Keratinocyte (primary cell): Measurements from ENCODE around the gene HEPHL1. TPM values are rescaled to one million over a fixed set of nuclear protein-coding genes. Genes with fewer than 3 reads are reported as not detected.

Source experiments
- DNase-seq: peaks from one replicate; pipeline ENCODE4 v3.0.0-alpha.2; 2011; ENCODE audit warnings: low read depth, missing footprints, low spot score
- FAIRE-seq: peaks from 2 replicates; lab custom pipeline; 2011; peaks lifted over from hg19 to GRCh38; lab: Jason Lieb, UNC
- H2AFZ ChIP-seq: 2 replicates; pipeline ENCODE4 v1.6.0; 2012; ENCODE audit warnings: low read length, control low read depth, inconsistent platforms; ENCODE audit not compliant: control insufficient read depth
- H3K27ac ChIP-seq: 2 replicates; pipeline ENCODE4 v1.5.1; 2011; ENCODE audit warnings: low read length; ENCODE audit not compliant: control insufficient read depth, insufficient read depth
- H3K27me3 ChIP-seq: 3 replicates; pipeline ENCODE4 v1.6.0; 2011; ENCODE audit warnings: low read length; ENCODE audit not compliant: control insufficient read depth, insufficient read depth; ENCODE audit errors: extremely low read depth
- H3K36me3 ChIP-seq, 2 experiments: 2 replicates in 1 of 2; 3 replicates in 1 of 2; pipeline ENCODE4 v1.5.1; 2011; ENCODE audit warnings: low read length in 2 of 2, mild to moderate bottlenecking in 1 of 2; ENCODE audit not compliant: control insufficient read depth in 2 of 2, insufficient read depth in 2 of 2; ENCODE audit errors: extremely low read depth in 1 of 2
- H3K4me1 ChIP-seq: 3 replicates; pipeline ENCODE4 v1.5.1; 2011; ENCODE audit warnings: low read length; ENCODE audit not compliant: control insufficient read depth, insufficient read depth; ENCODE audit errors: extremely low read depth
- H3K4me2 ChIP-seq: 3 replicates; pipeline ENCODE4 v1.6.0; 2011; ENCODE audit warnings: low read depth, low read length; ENCODE audit not compliant: control insufficient read depth, insufficient read depth; ENCODE audit errors: extremely low read depth
- H3K4me3 ChIP-seq, 3 experiments: fragments of 200-600 bp in 1 of 3; sonication (generic) in 1 of 3; 2 replicates in 2 of 3; 3 replicates in 1 of 3; pipeline ENCODE4 v1.5.1; 2011 to 2016; ENCODE audit warnings: low read length in 3 of 3, mild to moderate bottlenecking in 3 of 3, control low read depth in 2 of 3, inconsistent platforms in 1 of 3, low read depth in 1 of 3, mixed read lengths in 1 of 3, mixed run types in 1 of 3, moderate library complexity in 1 of 3; ENCODE audit not compliant: control insufficient read depth in 2 of 3, insufficient read depth in 2 of 3; ENCODE audit errors: extremely low read depth in 1 of 3
- H3K79me2 ChIP-seq: 2 replicates; pipeline ENCODE4 v1.6.0; 2012; ENCODE audit warnings: low read length; ENCODE audit not compliant: control insufficient read depth, insufficient read depth
- H3K9ac ChIP-seq: 3 replicates; pipeline ENCODE4 v1.6.0; 2011; ENCODE audit warnings: low read length; ENCODE audit not compliant: control insufficient read depth, insufficient read depth; ENCODE audit errors: extremely low read depth
- H3K9me1 ChIP-seq: 3 replicates; pipeline ENCODE4 v1.6.0; 2011; ENCODE audit warnings: low read length; ENCODE audit not compliant: control insufficient read depth, insufficient read depth; ENCODE audit errors: extremely low read depth
- H3K9me3 ChIP-seq: 2 replicates; pipeline ENCODE4 v1.5.1; 2012; ENCODE audit warnings: low read depth, low read length; ENCODE audit not compliant: control insufficient read depth
- H4K20me1 ChIP-seq: 3 replicates; pipeline ENCODE4 v1.6.0; 2011; ENCODE audit warnings: low read length; ENCODE audit not compliant: control insufficient read depth, insufficient read depth; ENCODE audit errors: extremely low read depth
- EZH2 ChIP-seq: IDR thresholded peaks from one replicate; pipeline ENCODE4 v1.6.1; 2012; ENCODE audit warnings: inconsistent platforms, mild to moderate bottlenecking, low read length, moderate library complexity
- dilution Hi-C: fragments of 300-500 bp; cut with MboI; formaldehyde crosslinking; loops from one replicate; pipeline ENCODE4 v1.7.0; 2020; ENCODE audit warnings: low sequenced_read_pairs; ENCODE audit not compliant: extremely low pct_ligation_motif_present
- polyA plus RNA-seq, 5 experiments: library from polyadenylated mRNA; depleted of rRNA in 3 of 5; stranded (reverse) in 3 of 5; stranded (forward) in 1 of 5; unstranded in 1 of 5; fragments of >200 nt; gene quantifications; 1 replicate in 1 of 5; 2 replicates in 3 of 5; 3 replicates in 1 of 5; pipeline versions ENCODE4 v1.2.1 to v1.2.3, GENCODE V29; 2011 to 2012; ENCODE audit warnings: missing spikeins in 2 of 5, low read depth in 1 of 5, low replicate concordance in 1 of 5
- TF ChIP-seq, protein P1 (sequence below), 3 experiments: IDR thresholded peaks in 1 of 3; conservative IDR thresholded peaks in 1 of 3; optimal IDR thresholded peaks in 1 of 3; 2 replicates in 2 of 3; 3 replicates in 1 of 3; pipeline versions ENCODE3 to v1.5.1; 2011; ENCODE audit warnings: low read length in 3 of 3, mild to moderate bottlenecking in 3 of 3, moderate library complexity in 2 of 3, control low read depth in 1 of 3, inconsistent platforms in 1 of 3; ENCODE audit not compliant: insufficient read depth in 2 of 3; ENCODE audit errors: extremely low read depth in 1 of 3

The HEPHL1 gene
- polyA plus RNA-seq, 1 donor (not counting 4 experiments of a cell fraction or from before 2014, with no cell fraction given) = 138 TPM

DNA sequence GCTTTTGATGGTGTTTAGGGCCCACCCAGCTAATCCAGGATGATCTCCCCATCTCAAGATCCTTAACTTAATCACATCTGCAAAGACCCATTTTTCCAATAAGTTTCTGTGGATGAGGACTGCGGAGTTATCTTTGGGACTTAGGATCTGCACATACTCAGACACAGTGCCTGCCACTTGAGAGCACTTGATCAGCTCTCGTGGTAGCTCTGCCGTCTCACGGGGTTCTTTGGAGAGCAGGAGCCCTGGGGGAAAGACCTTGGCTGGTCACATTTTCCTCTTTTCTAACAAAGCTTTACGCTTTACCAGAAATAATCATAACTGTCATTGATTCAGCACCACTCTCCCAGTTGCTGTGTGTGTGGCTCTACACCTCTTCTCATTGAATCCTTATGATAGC is 6.1 kb downstream of the HEPHL1 start:
- no peaks in the 10 kb centered on the region for H3K27me3 ChIP-seq
- FAIRE-seq (no peak), DNase-seq (no peak)
- no peak for TF ChIP-seq EZH2
- TF ChIP-seq, protein P1, sequence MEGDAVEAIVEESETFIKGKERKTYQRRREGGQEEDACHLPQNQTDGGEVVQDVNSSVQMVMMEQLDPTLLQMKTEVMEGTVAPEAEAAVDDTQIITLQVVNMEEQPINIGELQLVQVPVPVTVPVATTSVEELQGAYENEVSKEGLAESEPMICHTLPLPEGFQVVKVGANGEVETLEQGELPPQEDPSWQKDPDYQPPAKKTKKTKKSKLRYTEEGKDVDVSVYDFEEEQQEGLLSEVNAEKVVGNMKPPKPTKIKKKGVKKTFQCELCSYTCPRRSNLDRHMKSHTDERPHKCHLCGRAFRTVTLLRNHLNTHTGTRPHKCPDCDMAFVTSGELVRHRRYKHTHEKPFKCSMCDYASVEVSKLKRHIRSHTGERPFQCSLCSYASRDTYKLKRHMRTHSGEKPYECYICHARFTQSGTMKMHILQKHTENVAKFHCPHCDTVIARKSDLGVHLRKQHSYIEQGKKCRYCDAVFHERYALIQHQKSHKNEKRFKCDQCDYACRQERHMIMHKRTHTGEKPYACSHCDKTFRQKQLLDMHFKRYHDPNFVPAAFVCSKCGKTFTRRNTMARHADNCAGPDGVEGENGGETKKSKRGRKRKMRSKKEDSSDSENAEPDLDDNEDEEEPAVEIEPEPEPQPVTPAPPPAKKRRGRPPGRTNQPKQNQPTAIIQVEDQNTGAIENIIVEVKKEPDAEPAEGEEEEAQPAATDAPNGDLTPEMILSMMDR (optimal IDR thresholded peaks at IDR 0.05 in 1 of 3, IDR thresholded peaks at IDR 0.05 in 1 of 3, conservative IDR thresholded peaks at IDR 0.05 in 1 of 3; ENCODE audit: extremely low read depth in 1 of 3, insufficient read depth in 2 of 3, low read length in 3 of 3) = no peak
- no peaks in the 10 kb centered on the region for H3K9me1 ChIP-seq
- H3K9ac ChIP-seq = no peak overlapping the region
- H3K79me2 ChIP-seq = peaks cover 79% of the 10 kb centered on the region
- H4K20me1 ChIP-seq = no peaks in the 10 kb centered on the region
- H3K4me2 ChIP-seq = no peak overlapping the region
- peaks cover 38% of the 10 kb centered on the region for H3K4me1 ChIP-seq
- peak overlapping the region; percentile 83 for H3K27ac ChIP-seq
- no peak overlapping the region for H3K4me3 ChIP-seq
- dilution Hi-C loops = no loop called here
- H3K36me3 ChIP-seq = peaks cover 0 to 3% of the 10 kb centered on the region in 2 experiments
- no peak overlapping the region for H2AFZ ChIP-seq
- no peaks in the 10 kb centered on the region for H3K9me3 ChIP-seq

DNA sequence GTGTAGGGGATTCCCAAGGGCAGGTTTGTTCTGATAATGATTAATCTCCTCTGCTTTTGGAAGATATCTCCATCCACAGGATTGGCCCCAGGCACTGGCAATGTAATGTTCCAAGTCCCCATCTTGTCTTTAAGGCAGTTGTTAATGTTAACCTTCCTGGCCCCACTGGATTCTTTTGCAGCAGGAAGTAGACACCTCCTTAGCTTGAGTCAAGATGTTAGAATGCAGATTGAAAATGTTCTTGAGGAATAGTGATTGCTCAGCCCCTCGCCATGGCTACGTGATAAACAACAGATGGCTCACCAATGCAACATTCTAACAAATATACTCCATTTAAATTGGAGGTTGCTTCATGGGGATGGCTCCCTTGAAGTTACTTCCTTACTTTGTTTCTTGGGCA is 7.3 kb downstream of the HEPHL1 start:
- peak; percentile 98 for FAIRE-seq
- Histone ChIP-seq H2AFZ (no peak overlapping the region), H4K20me1 (no peaks in the 10 kb centered on the region), H3K4me3 (no peak overlapping the region), H3K9me3 (no peaks in the 10 kb centered on the region), H3K79me2 (peaks cover 77% of the 10 kb centered on the region), H3K9ac (peak overlapping the region; percentile 51), H3K4me2 (peak overlapping the region; percentile 59), H3K27me3 (no peaks in the 10 kb centered on the region), H3K36me3 (peaks cover 0 to 4% of the 10 kb centered on the region in 2 experiments), H3K9me1 (no peaks in the 10 kb centered on the region), H3K27ac (peak overlapping the region; percentile 83), H3K4me1 (peaks cover 34% of the 10 kb centered on the region)
- DNase-seq = peak; percentile 96
- no peak for TF ChIP-seq EZH2
- TF ChIP-seq, protein P1 (optimal IDR thresholded peaks at IDR 0.05 in 1 of 3, IDR thresholded peaks at IDR 0.05 in 1 of 3, conservative IDR thresholded peaks at IDR 0.05 in 1 of 3; ENCODE audit: extremely low read depth in 1 of 3, insufficient read depth in 2 of 3, low read length in 3 of 3) = no peak
- dilution Hi-C loops = no loop called here
